HCT116 (cell line): Measurements from ENCODE around the gene DENND1A.

Experiments used
- ELF1 ChIP-seq: IDR thresholded peaks from 2 replicates; pipeline ENCODE4 v1.6.1; 2012; ENCODE audit warnings: low read depth, borderline replicate concordance
- EZH2 ChIP-seq: fragments of 200-600 bp; sonication (generic); IDR thresholded peaks from 2 replicates; pipeline ENCODE4 v1.6.1; 2017; ENCODE audit warnings: antibody characterized with exemption, mixed run types
- EZH2phosphoT487 ChIP-seq: fragments of 200-600 bp; IDR thresholded peaks from 2 replicates; pipeline ENCODE4 v1.6.1; 2018; ENCODE audit warnings: antibody characterized with exemption, borderline replicate concordance
- POLR2AphosphoS5 ChIP-seq: IDR thresholded peaks from 2 replicates; pipeline ENCODE4 v1.6.1; 2011; ENCODE audit warnings: mild to moderate bottlenecking, low read depth, low read length, moderate library complexity
- ZBTB33 ChIP-seq: IDR thresholded peaks from 2 replicates; pipeline ENCODE4 v1.6.1; 2011; ENCODE audit warnings: mild to moderate bottlenecking, low read length, moderate library complexity; ENCODE audit not compliant: insufficient replicate concordance; ENCODE audit errors: extremely low read depth
- TF ChIP-seq, protein P1 (sequence below), 3 experiments: fragments of 200-600 bp in 1 of 3; sonication (generic) in 1 of 3; IDR thresholded peaks in 2 of 3; conservative IDR thresholded peaks in 1 of 3; 2 replicates each; pipeline ENCODE4 v1.5.1; 2012 to 2017; ENCODE audit warnings: low read depth in 2 of 3, low read length in 2 of 3, antibody characterized with exemption in 1 of 3, borderline replicate concordance in 1 of 3, control low read depth in 1 of 3, mild to moderate bottlenecking in 1 of 3, mixed read lengths in 1 of 3, mixed run types in 1 of 3, moderate library complexity in 1 of 3; ENCODE audit not compliant: insufficient read depth in 1 of 3

GRCh38 chr9:123651273-123651672 lies 278.7 kb downstream of the DENND1A start:
- TF ChIP-seq ZBTB33 (no peak), POLR2AphosphoS5 (no peak), EZH2 (no peak), ELF1 (no peak), EZH2phosphoT487 (no peak)
- TF ChIP-seq, protein P1, sequence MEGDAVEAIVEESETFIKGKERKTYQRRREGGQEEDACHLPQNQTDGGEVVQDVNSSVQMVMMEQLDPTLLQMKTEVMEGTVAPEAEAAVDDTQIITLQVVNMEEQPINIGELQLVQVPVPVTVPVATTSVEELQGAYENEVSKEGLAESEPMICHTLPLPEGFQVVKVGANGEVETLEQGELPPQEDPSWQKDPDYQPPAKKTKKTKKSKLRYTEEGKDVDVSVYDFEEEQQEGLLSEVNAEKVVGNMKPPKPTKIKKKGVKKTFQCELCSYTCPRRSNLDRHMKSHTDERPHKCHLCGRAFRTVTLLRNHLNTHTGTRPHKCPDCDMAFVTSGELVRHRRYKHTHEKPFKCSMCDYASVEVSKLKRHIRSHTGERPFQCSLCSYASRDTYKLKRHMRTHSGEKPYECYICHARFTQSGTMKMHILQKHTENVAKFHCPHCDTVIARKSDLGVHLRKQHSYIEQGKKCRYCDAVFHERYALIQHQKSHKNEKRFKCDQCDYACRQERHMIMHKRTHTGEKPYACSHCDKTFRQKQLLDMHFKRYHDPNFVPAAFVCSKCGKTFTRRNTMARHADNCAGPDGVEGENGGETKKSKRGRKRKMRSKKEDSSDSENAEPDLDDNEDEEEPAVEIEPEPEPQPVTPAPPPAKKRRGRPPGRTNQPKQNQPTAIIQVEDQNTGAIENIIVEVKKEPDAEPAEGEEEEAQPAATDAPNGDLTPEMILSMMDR (IDR thresholded peaks at IDR 0.05 in 2 of 3, conservative IDR thresholded peaks at IDR 0.05 in 1 of 3; ENCODE audit: borderline replicate concordance in 1 of 3, insufficient read depth in 1 of 3, low read depth in 2 of 3, low read length in 2 of 3), result no peak
